AG10803 (cell line): ENCODE data around the gene ANKRD16.

ENCODE experiments used
- DNase-seq: peaks from one replicate; pipeline ENCODE4 v3.0.0; 2010; ENCODE audit warnings: low read depth
- H3K4me3 ChIP-seq: 2 replicates; pipeline ENCODE4 v1.5.1; 2011; ENCODE audit warnings: mild to moderate bottlenecking, low read length, control low read depth
- TF ChIP-seq, protein P1 (sequence below): conservative IDR thresholded peaks from 2 replicates; pipeline ENCODE4 v1.5.1; 2011; ENCODE audit warnings: mild to moderate bottlenecking, low read length, control low read depth, inconsistent platforms

ANKRD16 gene

DNA sequence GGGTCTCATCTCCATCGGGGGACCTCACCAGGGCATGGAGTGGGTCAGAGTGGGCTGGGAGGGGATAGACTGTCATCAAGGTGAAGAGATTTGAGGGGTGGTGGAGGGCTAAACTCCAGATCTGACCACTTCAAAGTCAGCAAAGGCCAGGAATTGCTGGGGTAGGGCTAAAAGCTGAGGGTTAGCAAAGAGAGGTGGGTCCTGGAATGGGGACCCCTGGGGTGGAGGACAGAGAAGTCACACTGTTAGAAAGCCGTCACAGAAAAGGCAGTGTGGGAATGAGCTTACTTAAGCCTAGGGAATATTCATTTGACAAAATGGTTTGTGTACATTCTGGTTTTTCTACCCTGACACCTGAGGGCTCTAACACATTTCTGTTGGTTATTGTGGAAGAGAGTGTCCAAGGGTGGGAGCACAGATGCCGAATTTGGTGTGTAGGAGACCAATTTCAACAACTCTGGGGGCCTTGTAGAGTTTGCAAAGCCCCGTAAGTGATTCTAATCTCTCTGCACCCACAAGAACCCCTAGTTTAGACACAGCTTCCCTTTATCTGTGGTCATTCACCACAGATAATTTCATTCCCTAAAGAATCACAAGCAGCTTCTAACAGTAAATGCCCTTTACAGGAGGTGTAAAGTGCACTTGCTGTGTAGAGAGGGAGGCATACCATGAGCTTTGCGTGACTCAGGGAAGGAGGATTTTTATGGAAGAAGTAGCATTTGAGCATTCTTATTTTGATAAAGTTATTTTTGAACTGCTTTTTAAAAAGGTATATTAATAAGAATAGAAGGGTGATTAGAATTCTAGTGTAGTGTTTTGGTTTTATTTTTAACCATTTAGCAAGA is 6.7 kb upstream of the ANKRD16 start:
- no peak overlapping the region for H3K4me3 ChIP-seq
- TF ChIP-seq, protein P1, sequence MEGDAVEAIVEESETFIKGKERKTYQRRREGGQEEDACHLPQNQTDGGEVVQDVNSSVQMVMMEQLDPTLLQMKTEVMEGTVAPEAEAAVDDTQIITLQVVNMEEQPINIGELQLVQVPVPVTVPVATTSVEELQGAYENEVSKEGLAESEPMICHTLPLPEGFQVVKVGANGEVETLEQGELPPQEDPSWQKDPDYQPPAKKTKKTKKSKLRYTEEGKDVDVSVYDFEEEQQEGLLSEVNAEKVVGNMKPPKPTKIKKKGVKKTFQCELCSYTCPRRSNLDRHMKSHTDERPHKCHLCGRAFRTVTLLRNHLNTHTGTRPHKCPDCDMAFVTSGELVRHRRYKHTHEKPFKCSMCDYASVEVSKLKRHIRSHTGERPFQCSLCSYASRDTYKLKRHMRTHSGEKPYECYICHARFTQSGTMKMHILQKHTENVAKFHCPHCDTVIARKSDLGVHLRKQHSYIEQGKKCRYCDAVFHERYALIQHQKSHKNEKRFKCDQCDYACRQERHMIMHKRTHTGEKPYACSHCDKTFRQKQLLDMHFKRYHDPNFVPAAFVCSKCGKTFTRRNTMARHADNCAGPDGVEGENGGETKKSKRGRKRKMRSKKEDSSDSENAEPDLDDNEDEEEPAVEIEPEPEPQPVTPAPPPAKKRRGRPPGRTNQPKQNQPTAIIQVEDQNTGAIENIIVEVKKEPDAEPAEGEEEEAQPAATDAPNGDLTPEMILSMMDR: no peak
- no peak for DNase-seq

DNA sequence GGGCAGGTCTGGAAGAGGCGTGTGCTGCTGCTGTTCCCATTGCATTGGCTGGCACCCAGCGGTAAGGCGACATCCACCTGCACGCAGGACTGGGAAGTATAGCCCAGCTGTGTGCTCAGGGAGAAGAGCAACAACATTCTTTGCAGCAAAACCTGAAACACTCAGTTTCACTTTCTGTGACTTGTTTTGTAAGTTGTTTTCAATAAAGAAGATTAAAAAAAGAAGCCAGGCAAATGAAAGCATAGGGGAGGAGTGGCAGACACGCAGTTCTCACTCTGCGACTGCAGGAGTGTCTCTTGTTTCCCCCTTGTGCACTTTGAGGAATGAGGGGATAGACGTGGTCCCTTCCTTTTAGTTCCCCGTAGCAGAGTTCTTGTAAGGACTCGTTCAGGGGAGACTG is 6.1 kb upstream of the ANKRD16 start:
- no peak overlapping the region for H3K4me3 ChIP-seq
- TF ChIP-seq, protein P1: no peak
- no peak for DNase-seq

DNA sequence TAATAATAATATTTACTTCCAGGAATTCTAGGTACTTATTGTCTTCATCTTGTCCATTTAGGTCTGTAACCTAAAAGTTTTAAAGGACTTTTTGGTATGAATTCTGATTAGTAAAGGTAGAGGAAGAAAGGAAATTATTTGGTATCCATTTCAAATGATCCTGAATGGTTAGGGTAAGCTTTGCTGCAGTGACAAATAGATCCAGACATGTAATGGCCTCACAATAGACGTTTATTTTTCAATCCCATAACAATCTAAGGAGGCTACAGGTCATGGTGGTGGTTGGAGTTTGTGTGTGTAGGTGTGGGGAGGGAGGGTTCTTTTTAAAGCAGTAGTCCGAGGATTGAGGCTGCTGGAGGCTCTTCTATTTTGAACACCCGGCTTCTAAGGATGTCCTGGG is 5.7 kb upstream of the ANKRD16 start:
- TF ChIP-seq, protein P1: no peak
- DNase-seq: no peak
- H3K4me3 ChIP-seq: no peak overlapping the region

DNA sequence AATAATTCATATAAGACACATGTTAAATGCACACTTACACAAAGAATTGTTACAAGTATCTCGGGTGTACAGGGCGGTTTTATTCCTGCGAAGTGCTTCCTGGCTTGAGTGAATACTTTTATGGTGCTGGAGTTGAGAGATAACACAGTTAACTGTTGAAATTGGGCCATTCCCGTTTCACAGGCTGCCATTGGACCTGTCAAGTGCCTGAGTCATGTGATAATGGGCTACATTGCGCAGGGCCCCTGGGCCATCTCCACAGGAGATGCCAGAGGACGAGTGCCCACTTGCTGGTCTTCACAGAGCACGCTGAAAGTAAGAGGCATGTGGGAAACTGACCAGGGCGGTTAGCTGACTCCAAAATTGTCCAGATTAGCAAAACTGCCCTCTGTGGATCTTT is 5.2 kb upstream of the ANKRD16 start:
- TF ChIP-seq, protein P1: no peak
- H3K4me3 ChIP-seq: no peak overlapping the region
- DNase-seq: no peak

DNA sequence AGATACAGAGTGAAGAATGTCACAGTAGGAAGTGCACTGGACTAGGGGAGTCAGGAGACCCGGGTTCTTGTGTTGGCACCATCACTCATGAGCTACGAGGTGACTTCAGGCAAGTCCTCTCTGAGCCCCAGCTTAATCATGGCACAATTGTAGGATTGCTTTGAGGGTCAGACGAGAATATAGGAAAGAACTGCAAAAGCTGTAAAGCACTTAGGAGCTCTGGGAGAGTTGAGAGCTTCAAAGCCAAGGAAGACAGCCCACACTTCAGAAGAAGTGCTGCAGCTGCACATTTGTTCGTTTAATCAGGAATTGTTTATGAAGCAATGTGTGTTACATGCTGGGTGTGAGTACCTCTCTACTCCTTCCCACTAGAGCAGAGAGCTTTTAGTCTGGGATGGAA is 4.7 kb upstream of the ANKRD16 start:
- H3K4me3 ChIP-seq: no peak overlapping the region
- TF ChIP-seq, protein P1: no peak
- no peak for DNase-seq

DNA sequence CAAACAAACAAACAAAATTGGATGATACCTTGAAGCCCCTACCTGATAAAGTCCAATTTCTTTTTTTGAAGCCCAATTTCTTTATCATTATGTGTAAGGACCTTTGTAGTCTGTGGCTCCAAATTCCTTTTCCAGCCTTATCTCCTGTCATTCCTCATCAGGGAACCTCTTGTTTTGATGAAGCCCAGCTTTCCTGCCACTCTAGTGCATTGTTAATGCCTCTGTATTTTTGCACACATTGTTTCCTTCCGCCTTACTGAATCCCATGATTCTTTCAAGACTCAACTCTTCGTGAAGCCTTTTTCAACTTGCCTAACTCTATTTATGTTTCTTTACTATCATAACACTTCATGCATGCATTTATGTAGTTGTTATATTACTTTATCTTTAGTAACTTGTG is 3.6 kb upstream of the ANKRD16 start:
- no peak overlapping the region for H3K4me3 ChIP-seq
- DNase-seq: no peak
- TF ChIP-seq, protein P1: no peak

DNA sequence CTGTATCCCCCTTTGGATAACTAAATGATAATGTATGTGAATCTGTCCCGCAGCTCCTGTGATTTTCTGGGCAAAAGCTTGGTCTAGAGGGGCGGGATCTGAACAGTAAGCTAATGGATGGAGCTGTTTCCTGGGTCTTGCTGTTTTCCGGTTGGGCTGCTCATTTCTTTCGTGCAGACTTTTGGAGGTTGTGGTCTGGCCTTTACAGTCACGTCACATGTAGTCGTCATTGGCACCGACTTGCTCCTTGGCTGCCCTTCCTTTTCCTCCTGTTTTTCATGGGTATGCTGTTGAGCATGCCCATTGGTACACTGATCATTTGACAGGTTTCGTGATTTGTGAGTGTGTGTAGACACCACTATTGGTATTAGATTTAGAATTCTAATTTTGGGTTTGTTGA is 2.3 kb upstream of the ANKRD16 start:
- TF ChIP-seq, protein P1: no peak
- H3K4me3 ChIP-seq: no peak overlapping the region
- DNase-seq: peak; percentile 68
